ENCODE results near the gene CCNE1. TPM values are rescaled to one million over a fixed set of nuclear protein-coding genes. Genes with fewer than 3 reads are reported as not detected.
A peak's percentile ranks its signal among the peaks of the same experiment; 100 is the strongest.

The CCNE1 gene
- total and polyA plus RNA-seq, 2 of the 13 experiments (the other 11 are each of a cell fraction or from before 2014, with no cell fraction given), result 16.0 to 50.6 TPM

DNA sequence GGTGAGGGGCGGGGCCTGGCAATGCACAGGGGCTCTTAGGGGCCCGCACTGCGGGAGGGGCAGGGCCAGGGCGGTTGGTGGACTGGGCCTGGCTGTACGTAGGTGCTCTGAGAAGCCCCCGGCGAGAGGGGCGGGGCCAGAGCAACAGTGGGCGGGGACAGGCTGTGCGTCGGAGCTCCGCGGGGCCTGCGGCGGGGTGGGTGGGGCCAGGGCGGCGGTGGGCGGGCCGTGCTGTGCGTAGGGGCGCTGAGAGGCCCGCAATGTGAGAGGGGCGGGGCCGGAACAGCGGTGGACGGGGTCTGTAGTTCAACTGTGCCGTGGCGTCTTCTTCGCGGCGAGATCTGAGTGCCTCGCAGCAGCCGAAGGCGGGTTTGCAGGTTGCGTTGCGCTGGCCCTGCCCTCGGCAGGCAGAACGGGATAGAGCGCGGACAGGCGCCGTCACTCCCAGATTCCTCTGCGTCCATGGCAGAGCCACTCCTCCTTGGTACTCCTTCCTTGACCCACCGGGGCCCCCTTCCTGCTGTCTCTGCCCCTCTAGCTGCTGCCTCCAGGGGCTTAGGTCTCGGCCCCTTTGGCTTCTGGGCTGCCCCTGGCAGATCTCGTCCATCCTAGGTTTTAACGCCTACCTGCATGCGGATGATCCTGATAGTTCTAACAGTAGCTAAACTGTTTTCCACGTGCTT, 33.2 kb downstream of the CCNE1 start (continued):
- TF ChIP-seq ZNF318 (CRISPR knock-in tag; IDR thresholded peaks at IDR 0.05), result 0 out of 2 replicates have a peak, but pooled peaks have one; percentile 16
- TF ChIP-seq NCOR1 (IDR thresholded peaks at IDR 0.05; ENCODE audit: borderline replicate concordance, low read length), result no peak
- TF ChIP-seq CBX2 (IDR thresholded peaks at IDR 0.05; ENCODE audit: low read depth, low read length), result no peak
- no peak for TF ChIP-seq CBX2 (CRISPR knock-in tag; IDR thresholded peaks at IDR 0.05; ENCODE audit: low read depth)
- no peak for TF ChIP-seq SNAI1 (CRISPR knock-in tag; IDR thresholded peaks at IDR 0.05; ENCODE audit: borderline replicate concordance)
- TF ChIP-seq, protein P1, sequence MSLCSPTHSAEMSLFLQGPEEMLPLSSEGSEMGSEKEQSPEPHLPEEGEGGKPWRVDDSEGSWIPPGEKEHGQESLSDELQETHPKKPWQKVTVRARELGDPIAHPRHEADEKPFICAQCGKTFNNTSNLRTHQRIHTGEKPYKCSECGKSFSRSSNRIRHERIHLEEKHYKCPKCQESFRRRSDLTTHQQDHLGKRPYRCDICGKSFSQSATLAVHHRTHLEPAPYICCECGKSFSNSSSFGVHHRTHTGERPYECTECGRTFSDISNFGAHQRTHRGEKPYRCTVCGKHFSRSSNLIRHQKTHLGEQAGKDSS (CRISPR knock-in tag; IDR thresholded peaks at IDR 0.05; ENCODE audit: borderline replicate concordance, low read depth), result 0 out of 2 replicates have a peak, but pooled peaks have one; percentile 18
- TF ChIP-seq RELA (CRISPR knock-in tag; IDR thresholded peaks at IDR 0.05), result no peak
- TF ChIP-seq MED1 (CRISPR knock-in tag; IDR thresholded peaks at IDR 0.05), result 0 out of 2 replicates have a peak, but pooled peaks have one; percentile 13
- TF ChIP-seq ZNF558 (CRISPR knock-in tag; IDR thresholded peaks at IDR 0.05; ENCODE audit: borderline replicate concordance), result no peak
- no peak for TF ChIP-seq ZNF549 (CRISPR knock-in tag; IDR thresholded peaks at IDR 0.05)
- TF ChIP-seq, protein P2, sequence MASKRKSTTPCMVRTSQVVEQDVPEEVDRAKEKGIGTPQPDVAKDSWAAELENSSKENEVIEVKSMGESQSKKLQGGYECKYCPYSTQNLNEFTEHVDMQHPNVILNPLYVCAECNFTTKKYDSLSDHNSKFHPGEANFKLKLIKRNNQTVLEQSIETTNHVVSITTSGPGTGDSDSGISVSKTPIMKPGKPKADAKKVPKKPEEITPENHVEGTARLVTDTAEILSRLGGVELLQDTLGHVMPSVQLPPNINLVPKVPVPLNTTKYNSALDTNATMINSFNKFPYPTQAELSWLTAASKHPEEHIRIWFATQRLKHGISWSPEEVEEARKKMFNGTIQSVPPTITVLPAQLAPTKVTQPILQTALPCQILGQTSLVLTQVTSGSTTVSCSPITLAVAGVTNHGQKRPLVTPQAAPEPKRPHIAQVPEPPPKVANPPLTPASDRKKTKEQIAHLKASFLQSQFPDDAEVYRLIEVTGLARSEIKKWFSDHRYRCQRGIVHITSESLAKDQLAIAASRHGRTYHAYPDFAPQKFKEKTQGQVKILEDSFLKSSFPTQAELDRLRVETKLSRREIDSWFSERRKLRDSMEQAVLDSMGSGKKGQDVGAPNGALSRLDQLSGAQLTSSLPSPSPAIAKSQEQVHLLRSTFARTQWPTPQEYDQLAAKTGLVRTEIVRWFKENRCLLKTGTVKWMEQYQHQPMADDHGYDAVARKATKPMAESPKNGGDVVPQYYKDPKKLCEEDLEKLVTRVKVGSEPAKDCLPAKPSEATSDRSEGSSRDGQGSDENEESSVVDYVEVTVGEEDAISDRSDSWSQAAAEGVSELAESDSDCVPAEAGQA (IDR thresholded peaks at IDR 0.05; ENCODE audit: low read depth), result 0 out of 2 replicates have a peak, but pooled peaks have one; percentile 17
- TF ChIP-seq, protein P2 (CRISPR knock-in tag; IDR thresholded peaks at IDR 0.05; ENCODE audit: borderline replicate concordance), result no peak
- 0 out of 2 replicates have a peak, but pooled peaks have one; percentile 10 for TF ChIP-seq ZNF879 (CRISPR knock-in tag; IDR thresholded peaks at IDR 0.05)
